ENCODE results near the gene KIAA1217. TPM values are rescaled to one million over a fixed set of nuclear protein-coding genes. Genes with fewer than 3 reads are reported as not detected.

Gene KIAA1217
- polyA plus RNA-seq, 1 experiment = 2.2 TPM

- ChIA-PET POLR2A (no interaction called here), CTCF (no interaction called here)
- DNase-seq (ENCODE audit: low read depth) = no peak
- no peaks in the 10 kb centered on the region for H3K27me3 ChIP-seq (ENCODE audit: control insufficient read depth, insufficient read depth, low read length)
- TF ChIP-seq CTCF (IDR thresholded peaks at IDR 0.05; ENCODE audit: insufficient read depth, low read depth, low read length) = no peak
- H3K36me3 ChIP-seq (ENCODE audit: control insufficient read depth, insufficient read depth, low read length) = no peaks in the 10 kb centered on the region
- no peak overlapping the region for H3K4me3 ChIP-seq (ENCODE audit: low read depth, low read length)
Measured at GRCh38 chr10:24249829-24250415, 41.0 kb downstream of the KIAA1217 start.

GRCh38 chr10:24251547-24251946 is 42.6 kb downstream of the KIAA1217 start:
- ChIA-PET CTCF (interaction anchor here (0.6 kb wide), 1 partner anchor 260 kb away, joined by 3 read pairs; no protein-coding TSS in a partner anchor), POLR2A (no interaction called here)
- Histone ChIP-seq H3K36me3 (ENCODE audit: control insufficient read depth, insufficient read depth, low read length) (no peaks in the 10 kb centered on the region), H3K27me3 (ENCODE audit: control insufficient read depth, insufficient read depth, low read length) (no peaks in the 10 kb centered on the region), H3K4me3 (ENCODE audit: low read depth, low read length) (no peak overlapping the region)
- no peak for TF ChIP-seq CTCF (IDR thresholded peaks at IDR 0.05; ENCODE audit: insufficient read depth, low read depth, low read length)
- no peak for DNase-seq (ENCODE audit: low read depth)

GRCh38 chr10:24254180-24254579 is 45.2 kb downstream of the KIAA1217 start:
- CTCF ChIA-PET = interaction anchor here (1.0 kb wide), 1 partner anchor 15 kb away, joined by 4 read pairs; no protein-coding TSS in a partner anchor
- POLR2A ChIA-PET = no interaction called here
- no peak for DNase-seq (ENCODE audit: low read depth)
- Histone ChIP-seq H3K36me3 (ENCODE audit: control insufficient read depth, insufficient read depth, low read length) (no peaks in the 10 kb centered on the region), H3K4me3 (ENCODE audit: low read depth, low read length) (no peak overlapping the region), H3K27me3 (ENCODE audit: control insufficient read depth, insufficient read depth, low read length) (no peaks in the 10 kb centered on the region)
- no peak for TF ChIP-seq CTCF (IDR thresholded peaks at IDR 0.05; ENCODE audit: insufficient read depth, low read depth, low read length)

- Histone ChIP-seq H3K4me3 (ENCODE audit: low read depth, low read length) (no peak overlapping the region), H3K27me3 (ENCODE audit: control insufficient read depth, insufficient read depth, low read length) (no peaks in the 10 kb centered on the region), H3K36me3 (ENCODE audit: control insufficient read depth, insufficient read depth, low read length) (no peaks in the 10 kb centered on the region)
- ChIA-PET POLR2A (no interaction called here), CTCF (no interaction called here)
- DNase-seq (ENCODE audit: low read depth) = no peak
- no peak for TF ChIP-seq CTCF (IDR thresholded peaks at IDR 0.05; ENCODE audit: insufficient read depth, low read depth, low read length)
Measured at GRCh38 chr10:24255115-24255880, 46.4 kb downstream of the KIAA1217 start.

GRCh38 chr10:24255881-24256311 is 47.0 kb downstream of the KIAA1217 start:
- ChIA-PET POLR2A (no interaction called here), CTCF (no interaction called here)
- Histone ChIP-seq H3K27me3 (ENCODE audit: control insufficient read depth, insufficient read depth, low read length) (no peaks in the 10 kb centered on the region), H3K4me3 (ENCODE audit: low read depth, low read length) (no peak overlapping the region), H3K36me3 (ENCODE audit: control insufficient read depth, insufficient read depth, low read length) (no peaks in the 10 kb centered on the region)
- DNase-seq (ENCODE audit: low read depth) = no peak
- no peak for TF ChIP-seq CTCF (IDR thresholded peaks at IDR 0.05; ENCODE audit: insufficient read depth, low read depth, low read length)

Data from BJ (cell line).